ENCODE results near the gene LUC7L2.
"Not testable (repeated sequence)": the region's sequence is repeated elsewhere in the genome, so short reads cannot be mapped to it uniquely, and the experiment has no call there.

- TF ChIP-seq, protein P1, sequence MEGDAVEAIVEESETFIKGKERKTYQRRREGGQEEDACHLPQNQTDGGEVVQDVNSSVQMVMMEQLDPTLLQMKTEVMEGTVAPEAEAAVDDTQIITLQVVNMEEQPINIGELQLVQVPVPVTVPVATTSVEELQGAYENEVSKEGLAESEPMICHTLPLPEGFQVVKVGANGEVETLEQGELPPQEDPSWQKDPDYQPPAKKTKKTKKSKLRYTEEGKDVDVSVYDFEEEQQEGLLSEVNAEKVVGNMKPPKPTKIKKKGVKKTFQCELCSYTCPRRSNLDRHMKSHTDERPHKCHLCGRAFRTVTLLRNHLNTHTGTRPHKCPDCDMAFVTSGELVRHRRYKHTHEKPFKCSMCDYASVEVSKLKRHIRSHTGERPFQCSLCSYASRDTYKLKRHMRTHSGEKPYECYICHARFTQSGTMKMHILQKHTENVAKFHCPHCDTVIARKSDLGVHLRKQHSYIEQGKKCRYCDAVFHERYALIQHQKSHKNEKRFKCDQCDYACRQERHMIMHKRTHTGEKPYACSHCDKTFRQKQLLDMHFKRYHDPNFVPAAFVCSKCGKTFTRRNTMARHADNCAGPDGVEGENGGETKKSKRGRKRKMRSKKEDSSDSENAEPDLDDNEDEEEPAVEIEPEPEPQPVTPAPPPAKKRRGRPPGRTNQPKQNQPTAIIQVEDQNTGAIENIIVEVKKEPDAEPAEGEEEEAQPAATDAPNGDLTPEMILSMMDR (IDR thresholded peaks at IDR 0.05): not testable (repeated sequence)
- not testable (repeated sequence) for TF ChIP-seq POLR2A (IDR thresholded peaks at IDR 0.05)
Measured at GRCh38 chr7:139429735-139430134, 70.0 kb downstream of the LUC7L2 start.
